ENCODE data around the gene SIX4.

SIX4 gene

GRCh38 chr14:60723907-60724618, at the start of gene SIX4:
TSS of gene SIX4 (minus strand) at chr14:60724351. CDS start at chr14:60724074, 277 bp downstream.
- H3K9ac ChIP-seq (ENCODE audit: low read depth, low read length), result peak within 1 kb of the TSS; percentile 94
- H3K9me3 ChIP-seq (ENCODE audit: control insufficient read depth, insufficient read depth, low read length), result no peaks in the 10 kb centered on the region
- peaks cover 10% of the 10 kb centered on the region for H3K36me3 ChIP-seq (ENCODE audit: control insufficient read depth, insufficient read depth, low read length)
- peaks cover 10% of the 10 kb centered on the region for H3K4me1 ChIP-seq (ENCODE audit: control insufficient read depth, insufficient read depth, low read length)
- peak within 1 kb of the TSS; percentile 94 for H3K4me3 ChIP-seq (ENCODE audit: low read depth, low read length)
- no peaks in the 10 kb centered on the region for H3K27me3 ChIP-seq (ENCODE audit: control insufficient read depth, insufficient read depth, low read length)

DNA sequence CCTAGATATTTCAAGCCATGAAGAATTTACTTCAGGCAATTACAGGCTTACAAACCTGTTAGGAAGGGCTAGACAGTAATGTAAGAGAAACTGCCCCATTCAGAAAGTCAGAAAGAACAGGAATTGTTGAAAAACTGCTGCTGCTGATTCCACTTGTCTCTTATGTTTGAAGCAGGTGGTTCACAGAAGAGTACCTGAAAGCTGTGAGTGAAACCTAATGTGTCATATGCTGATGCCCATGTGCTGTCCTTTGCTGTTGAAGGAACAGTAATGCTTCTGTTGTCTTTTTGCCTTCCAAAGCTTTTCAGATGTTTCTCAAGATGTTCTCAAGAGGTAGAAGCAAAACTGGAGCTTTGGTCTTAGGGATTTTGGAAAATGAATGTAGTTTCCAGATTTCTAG, 49.4 kb upstream of the SIX4 start:
- Histone ChIP-seq H3K36me3 (ENCODE audit: control insufficient read depth, insufficient read depth, low read length) (no peaks in the 10 kb centered on the region), H3K4me3 (ENCODE audit: low read depth, low read length) (no peak overlapping the region), H3K4me1 (ENCODE audit: control insufficient read depth, insufficient read depth, low read length) (no peaks in the 10 kb centered on the region), H3K9me3 (ENCODE audit: control insufficient read depth, insufficient read depth, low read length) (no peaks in the 10 kb centered on the region), H3K27me3 (ENCODE audit: control insufficient read depth, insufficient read depth, low read length) (no peaks in the 10 kb centered on the region), H3K9ac (ENCODE audit: low read depth, low read length) (no peak overlapping the region)

- no peak overlapping the region for H3K9ac ChIP-seq (ENCODE audit: low read depth, low read length)
Observed at GRCh38 chr14:60771117-60771516, 47.0 kb upstream of the SIX4 start.

GRCh38 chr14:60768602-60769001, 44.5 kb upstream of the SIX4 start:
- H3K4me3 ChIP-seq (ENCODE audit: low read depth, low read length), result no peak overlapping the region
- no peaks in the 10 kb centered on the region for H3K9me3 ChIP-seq (ENCODE audit: control insufficient read depth, insufficient read depth, low read length)
- no peaks in the 10 kb centered on the region for H3K36me3 ChIP-seq (ENCODE audit: control insufficient read depth, insufficient read depth, low read length)
- no peaks in the 10 kb centered on the region for H3K27me3 ChIP-seq (ENCODE audit: control insufficient read depth, insufficient read depth, low read length)
- H3K4me1 ChIP-seq (ENCODE audit: control insufficient read depth, insufficient read depth, low read length), result no peaks in the 10 kb centered on the region
- no peak overlapping the region for H3K9ac ChIP-seq (ENCODE audit: low read depth, low read length)

More at GRCh38 chr14:60771117-60771516, 47.0 kb upstream of the SIX4 start:
- Histone ChIP-seq H3K27me3 (ENCODE audit: control insufficient read depth, insufficient read depth, low read length) (no peaks in the 10 kb centered on the region), H3K36me3 (ENCODE audit: control insufficient read depth, insufficient read depth, low read length) (no peaks in the 10 kb centered on the region), H3K4me1 (ENCODE audit: control insufficient read depth, insufficient read depth, low read length) (no peaks in the 10 kb centered on the region), H3K9me3 (ENCODE audit: control insufficient read depth, insufficient read depth, low read length) (no peaks in the 10 kb centered on the region), H3K4me3 (ENCODE audit: low read depth, low read length) (no peak overlapping the region)

GRCh38 chr14:60760644-60761364, 36.7 kb upstream of the SIX4 start:
- Histone ChIP-seq H3K36me3 (ENCODE audit: control insufficient read depth, insufficient read depth, low read length) (no peaks in the 10 kb centered on the region), H3K9me3 (ENCODE audit: control insufficient read depth, insufficient read depth, low read length) (no peaks in the 10 kb centered on the region), H3K27me3 (ENCODE audit: control insufficient read depth, insufficient read depth, low read length) (no peaks in the 10 kb centered on the region), H3K9ac (ENCODE audit: low read depth, low read length) (no peak overlapping the region), H3K4me3 (ENCODE audit: low read depth, low read length) (no peak overlapping the region), H3K4me1 (ENCODE audit: control insufficient read depth, insufficient read depth, low read length) (peaks cover 27% of the 10 kb centered on the region)

- no peak overlapping the region for H3K4me3 ChIP-seq (ENCODE audit: low read depth, low read length)
- no peak overlapping the region for H3K9ac ChIP-seq (ENCODE audit: low read depth, low read length)
- H3K27me3 ChIP-seq (ENCODE audit: control insufficient read depth, insufficient read depth, low read length), result no peaks in the 10 kb centered on the region
Observed at GRCh38 chr14:60760209-60760608, 36.1 kb upstream of the SIX4 start.

GRCh38 chr14:60758885-60759284, 34.7 kb upstream of the SIX4 start:
- peaks cover 27% of the 10 kb centered on the region for H3K4me1 ChIP-seq (ENCODE audit: control insufficient read depth, insufficient read depth, low read length)
- H3K9ac ChIP-seq (ENCODE audit: low read depth, low read length), result no peak overlapping the region
- no peaks in the 10 kb centered on the region for H3K9me3 ChIP-seq (ENCODE audit: control insufficient read depth, insufficient read depth, low read length)
- H3K27me3 ChIP-seq (ENCODE audit: control insufficient read depth, insufficient read depth, low read length), result no peaks in the 10 kb centered on the region
- H3K4me3 ChIP-seq (ENCODE audit: low read depth, low read length), result no peak overlapping the region
- H3K36me3 ChIP-seq (ENCODE audit: control insufficient read depth, insufficient read depth, low read length), result no peaks in the 10 kb centered on the region

More at GRCh38 chr14:60760209-60760608, 36.1 kb upstream of the SIX4 start:
- peaks cover 27% of the 10 kb centered on the region for H3K4me1 ChIP-seq (ENCODE audit: control insufficient read depth, insufficient read depth, low read length)
- H3K36me3 ChIP-seq (ENCODE audit: control insufficient read depth, insufficient read depth, low read length), result no peaks in the 10 kb centered on the region
- H3K9me3 ChIP-seq (ENCODE audit: control insufficient read depth, insufficient read depth, low read length), result no peaks in the 10 kb centered on the region

DNA sequence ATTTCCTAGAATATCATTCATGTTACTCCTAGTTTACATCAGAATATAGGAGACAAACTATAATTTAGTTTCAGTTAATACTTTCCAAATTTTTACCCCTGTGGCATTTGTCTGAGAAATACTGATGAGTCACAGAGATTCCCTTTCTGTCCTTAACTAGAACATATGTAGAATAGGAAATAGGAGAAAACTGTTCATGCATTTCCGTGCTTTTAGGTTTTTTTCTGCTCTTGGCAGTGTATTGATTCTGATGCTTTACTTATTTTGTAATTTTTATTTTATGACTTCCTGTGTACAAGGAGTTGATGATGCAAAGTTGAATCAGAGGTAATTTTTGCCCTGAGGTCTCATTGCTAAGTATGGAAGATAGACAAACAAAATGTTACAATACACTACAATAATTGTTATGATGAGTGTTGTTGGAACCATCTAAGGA, 33.4 kb upstream of the SIX4 start:
- peaks cover 27% of the 10 kb centered on the region for H3K4me1 ChIP-seq (ENCODE audit: control insufficient read depth, insufficient read depth, low read length)
- H3K36me3 ChIP-seq (ENCODE audit: control insufficient read depth, insufficient read depth, low read length), result no peaks in the 10 kb centered on the region
- H3K9me3 ChIP-seq (ENCODE audit: control insufficient read depth, insufficient read depth, low read length), result no peaks in the 10 kb centered on the region
- H3K4me3 ChIP-seq (ENCODE audit: low read depth, low read length), result no peak overlapping the region
- no peak overlapping the region for H3K9ac ChIP-seq (ENCODE audit: low read depth, low read length)
- no peaks in the 10 kb centered on the region for H3K27me3 ChIP-seq (ENCODE audit: control insufficient read depth, insufficient read depth, low read length)

- Histone ChIP-seq H3K4me1 (ENCODE audit: control insufficient read depth, insufficient read depth, low read length) (peaks cover 27% of the 10 kb centered on the region), H3K36me3 (ENCODE audit: control insufficient read depth, insufficient read depth, low read length) (no peaks in the 10 kb centered on the region), H3K9me3 (ENCODE audit: control insufficient read depth, insufficient read depth, low read length) (no peaks in the 10 kb centered on the region), H3K4me3 (ENCODE audit: low read depth, low read length) (no peak overlapping the region), H3K9ac (ENCODE audit: low read depth, low read length) (no peak overlapping the region), H3K27me3 (ENCODE audit: control insufficient read depth, insufficient read depth, low read length) (no peaks in the 10 kb centered on the region)
Observed at GRCh38 chr14:60756847-60757246, 32.7 kb upstream of the SIX4 start.

DNA sequence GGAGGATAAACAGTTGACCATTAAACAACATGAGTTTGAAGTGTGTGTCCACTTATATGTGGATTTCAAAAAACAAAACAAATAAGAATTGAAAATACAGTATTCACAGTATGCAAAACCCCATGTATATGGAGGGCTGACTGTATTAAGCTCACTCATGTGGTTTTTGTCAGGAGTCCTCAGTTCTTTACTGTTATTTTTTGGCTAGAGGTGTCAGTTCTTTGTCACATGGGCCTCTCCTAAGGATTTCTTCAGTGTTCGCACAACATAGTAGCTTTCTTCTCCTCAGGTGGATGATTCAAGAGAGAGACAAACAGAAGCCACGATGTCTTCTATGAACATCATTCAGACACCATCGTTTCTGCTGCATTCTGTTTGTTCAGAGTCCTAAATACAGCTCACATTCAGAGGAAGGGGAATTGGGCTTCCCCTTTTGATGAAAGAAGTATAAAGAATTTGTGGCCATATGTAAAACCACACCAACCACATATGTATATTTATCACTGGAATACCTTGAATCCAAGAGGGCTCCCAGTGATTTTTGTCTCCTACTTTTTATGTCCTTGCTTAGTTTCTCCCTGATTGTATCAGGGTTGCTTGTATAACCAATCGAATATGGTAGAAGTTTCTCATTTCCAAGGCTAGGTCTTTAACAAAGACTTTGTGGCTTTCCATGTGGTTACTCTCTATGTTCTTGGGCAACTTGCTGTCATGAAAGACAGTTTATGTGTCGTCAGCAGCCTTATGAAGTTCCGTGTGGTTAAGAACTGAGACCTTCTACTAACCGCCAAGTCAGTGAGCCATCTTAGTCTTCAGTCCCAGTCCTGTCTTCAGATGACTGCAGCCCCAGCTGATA, 29.3 kb upstream of the SIX4 start:
- H3K36me3 ChIP-seq (ENCODE audit: control insufficient read depth, insufficient read depth, low read length), result no peaks in the 10 kb centered on the region
- H3K4me1 ChIP-seq (ENCODE audit: control insufficient read depth, insufficient read depth, low read length), result peaks cover 2% of the 10 kb centered on the region
- H3K27me3 ChIP-seq (ENCODE audit: control insufficient read depth, insufficient read depth, low read length), result no peaks in the 10 kb centered on the region
- H3K9ac ChIP-seq (ENCODE audit: low read depth, low read length), result no peak overlapping the region
- no peaks in the 10 kb centered on the region for H3K9me3 ChIP-seq (ENCODE audit: control insufficient read depth, insufficient read depth, low read length)
- no peak overlapping the region for H3K4me3 ChIP-seq (ENCODE audit: low read depth, low read length)

GRCh38 chr14:60744566-60744965, 20.4 kb upstream of the SIX4 start:
- no peaks in the 10 kb centered on the region for H3K4me1 ChIP-seq (ENCODE audit: control insufficient read depth, insufficient read depth, low read length)
- no peak overlapping the region for H3K4me3 ChIP-seq (ENCODE audit: low read depth, low read length)
- no peaks in the 10 kb centered on the region for H3K27me3 ChIP-seq (ENCODE audit: control insufficient read depth, insufficient read depth, low read length)
- no peaks in the 10 kb centered on the region for H3K36me3 ChIP-seq (ENCODE audit: control insufficient read depth, insufficient read depth, low read length)
- H3K9ac ChIP-seq (ENCODE audit: low read depth, low read length), result no peak overlapping the region
- no peaks in the 10 kb centered on the region for H3K9me3 ChIP-seq (ENCODE audit: control insufficient read depth, insufficient read depth, low read length)

Data from iPS-15b (cell line).